NCI-H1092 (cell line): ENCODE data around the gene APLF.
"Not testable (repeated sequence)": the region's sequence is repeated elsewhere in the genome, so short reads cannot be mapped to it uniquely, and the experiment has no call there.

Source experiments
- DNase-seq: peaks from one replicate; lab custom pipeline; 2025; lab: John Stamatoyannopoulos, UW

Gene APLF

GRCh38 chr2:68579689-68580088 is 112.3 kb downstream of the APLF start:
- no peak for DNase-seq

- DNase-seq, result no peak
Observed at GRCh38 chr2:68588589-68588988, 121.2 kb downstream of the APLF start.

DNA sequence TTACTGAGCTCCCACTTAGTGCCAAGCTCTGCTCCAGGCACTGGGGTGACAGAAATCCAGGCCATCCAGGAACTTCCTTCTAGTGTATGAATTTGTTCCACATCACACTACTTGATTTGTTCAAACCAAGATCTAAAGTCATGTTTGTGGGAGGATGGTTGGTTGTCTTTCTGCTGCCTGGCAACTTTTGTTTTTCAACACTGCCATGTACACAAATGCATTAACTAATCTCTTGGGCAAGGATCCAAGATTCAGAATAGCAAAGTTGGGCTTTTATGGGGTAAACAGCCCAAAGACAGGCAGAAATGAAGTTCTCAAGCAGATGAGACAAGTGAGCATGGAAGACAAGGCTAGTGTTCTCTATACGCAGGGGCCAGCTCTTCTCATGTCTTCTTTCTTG is 122.6 kb downstream of the APLF start:
- DNase-seq, result no peak

- no peak for DNase-seq
Observed at GRCh38 chr2:68590702-68591101, 123.3 kb downstream of the APLF start.

GRCh38 chr2:68591225-68591624 is 123.8 kb downstream of the APLF start:
- no peak for DNase-seq

DNA sequence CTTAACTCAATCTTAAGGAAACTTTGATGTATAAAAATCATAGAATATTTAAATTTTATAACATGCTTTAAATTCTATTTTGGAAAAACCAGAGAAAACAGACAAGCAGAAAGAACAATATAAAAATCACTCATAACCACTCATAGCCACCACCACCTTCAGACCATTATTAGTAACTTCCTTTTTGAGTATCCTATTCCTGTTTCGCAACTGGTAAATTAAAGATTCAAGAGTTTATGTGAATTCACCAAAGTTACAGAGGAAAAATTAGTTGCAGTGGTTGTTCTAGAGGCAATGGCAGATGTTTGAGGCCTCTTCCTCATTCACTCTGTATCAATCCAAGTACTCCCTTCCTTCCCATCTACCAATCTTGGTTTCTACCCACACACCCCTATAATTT is 126.7 kb downstream of the APLF start:
- DNase-seq, result no peak

DNA sequence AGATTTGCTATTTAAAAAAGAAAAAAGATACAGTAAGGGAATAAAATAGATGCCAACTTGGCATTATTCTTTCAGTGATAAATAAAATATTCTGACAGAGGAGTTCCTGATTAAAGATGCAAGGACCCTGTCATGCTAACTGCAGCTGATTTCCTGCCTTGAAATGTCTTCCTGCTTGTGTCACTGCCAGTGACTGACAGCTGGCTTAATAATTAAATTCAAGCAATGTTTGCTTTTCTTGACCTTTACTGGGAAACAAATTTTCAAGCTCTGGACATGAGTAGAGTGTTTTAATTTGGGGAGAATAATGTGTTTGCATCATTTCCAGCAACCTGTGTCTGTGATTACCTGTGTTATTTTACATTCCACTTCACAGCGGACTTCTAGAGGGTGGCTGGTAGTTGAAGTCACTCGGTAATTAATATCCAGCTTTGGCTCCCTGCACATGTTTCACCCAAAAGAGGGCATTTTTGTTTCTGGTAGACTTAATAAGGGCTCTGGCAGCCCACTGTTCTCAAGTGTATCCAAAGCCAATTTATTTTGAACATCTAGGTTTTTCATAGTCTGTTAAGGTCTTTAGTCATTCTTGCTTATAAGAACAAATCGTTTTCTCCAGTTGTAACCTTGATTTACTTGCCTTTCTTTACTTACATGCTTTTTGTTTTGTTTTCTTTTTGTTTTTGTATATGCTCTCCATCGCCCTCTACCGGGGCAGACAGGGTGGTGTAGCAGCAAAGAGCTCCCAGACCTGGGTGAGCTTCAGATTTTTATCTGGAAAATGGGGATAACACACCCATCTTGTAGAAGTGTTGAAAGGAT is 127.5 kb downstream of the APLF start:
- no peak for DNase-seq

DNA sequence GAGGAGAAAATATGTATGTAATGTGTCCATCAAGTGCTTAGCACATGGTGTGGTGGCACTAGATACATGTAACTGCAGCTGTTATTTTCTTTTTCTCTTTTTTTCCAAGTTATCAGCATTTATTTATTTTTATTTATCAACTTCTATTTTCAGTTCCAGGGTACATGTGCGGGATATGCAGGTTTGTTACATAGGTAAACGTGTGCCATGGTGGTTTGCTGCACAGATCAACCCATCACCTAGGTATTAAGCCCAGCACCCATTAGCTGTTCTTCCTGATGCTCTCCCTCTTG is 128.1 kb downstream of the APLF start:
- DNase-seq, result not testable (repeated sequence)

- not testable (repeated sequence) for DNase-seq
Observed at GRCh38 chr2:68600495-68600894, 133.1 kb downstream of the APLF start.

GRCh38 chr2:68603059-68603458 is 135.7 kb downstream of the APLF start:
- DNase-seq, result no peak

GRCh38 chr2:68604077-68604476 is 136.7 kb downstream of the APLF start:
- DNase-seq, result no peak

GRCh38 chr2:68605939-68606338 is 138.6 kb downstream of the APLF start:
- no peak for DNase-seq

GRCh38 chr2:68606759-68607158 is 139.4 kb downstream of the APLF start:
- no peak for DNase-seq

- DNase-seq, result no peak
Observed at GRCh38 chr2:68607837-68608236, 140.5 kb downstream of the APLF start.

GRCh38 chr2:68612765-68613519 is 145.6 kb downstream of the APLF start:
- no peak for DNase-seq

DNA sequence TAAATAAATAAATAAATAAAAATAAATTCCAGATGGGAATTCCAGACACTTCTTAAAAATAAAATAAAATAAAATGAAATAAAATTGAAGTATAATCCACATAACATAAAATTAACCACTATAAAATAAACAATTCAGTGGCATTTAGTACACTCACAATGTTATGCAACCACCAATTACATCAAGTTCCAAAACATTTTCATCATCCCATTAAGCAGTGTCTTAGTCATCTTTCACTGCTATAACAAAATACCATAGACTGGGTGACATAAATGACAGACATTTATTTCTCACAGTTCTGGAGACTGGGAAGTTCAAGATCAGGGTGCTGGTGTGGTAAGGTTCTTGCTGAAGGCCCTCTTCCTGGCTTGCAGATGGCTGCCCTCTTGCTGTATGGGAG is 153.4 kb downstream of the APLF start:
- no peak for DNase-seq

DNA sequence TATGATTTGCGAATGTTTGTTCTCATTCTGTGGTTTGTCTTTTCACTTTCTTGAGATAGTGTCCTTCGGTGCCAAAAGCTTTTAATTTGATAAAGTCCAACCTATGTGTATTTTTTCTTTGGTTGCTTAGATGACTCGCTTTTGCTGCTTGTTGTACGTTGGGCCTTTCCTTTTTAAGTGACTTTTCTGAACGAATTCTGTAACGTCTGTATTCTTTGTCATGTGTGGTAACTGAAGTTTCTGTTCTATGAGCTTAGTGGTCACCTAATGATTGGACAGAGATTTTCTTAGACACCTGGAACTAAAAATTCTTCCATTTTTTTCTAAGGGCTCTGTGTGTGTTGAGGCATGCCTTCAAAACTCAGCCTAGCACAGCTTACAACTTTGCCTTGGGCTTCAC is 156.4 kb downstream of the APLF start:
- no peak for DNase-seq

DNA sequence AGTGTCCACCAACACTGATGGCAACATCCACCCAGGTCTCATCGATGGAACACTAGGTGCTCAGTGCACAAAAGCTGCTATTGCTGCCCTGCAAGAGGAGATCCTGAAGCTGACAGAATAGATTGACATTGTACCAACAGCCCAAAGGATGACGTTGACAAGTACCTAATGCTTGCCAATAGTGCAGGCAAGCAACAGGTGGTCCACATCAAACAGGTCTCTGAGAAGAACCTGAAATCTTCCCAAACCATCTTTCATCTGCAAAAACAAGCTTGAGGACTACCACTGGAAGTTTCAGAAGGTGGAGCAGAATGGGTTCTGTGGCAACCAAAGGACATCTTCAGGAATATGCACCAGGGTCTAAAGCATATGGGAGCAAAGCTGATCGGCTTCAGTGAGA is 160.2 kb downstream of the APLF start:
- DNase-seq, result no peak
